Psoas muscle (tissue), 8 donors: ENCODE measurements around the gene PIK3CG. TPM values are rescaled to one million over a fixed set of nuclear protein-coding genes. Genes with fewer than 3 reads are reported as not detected.
A peak's percentile ranks its signal among the peaks of the same experiment; 100 is the strongest.

ENCODE experiments used
- ATAC-seq, 4 donors: fragments of 200-7000 bp; cut with Tn5 transposase; one replicate each; pipeline ENCODE4 v1.9.1; 2020; ENCODE audit warnings: moderate library complexity in 3 of 4, mild to moderate bottlenecking in 2 of 4
- DNase-seq, 2 donors: peaks; one replicate each; pipeline ENCODE4 v3.0.0-alpha.2; 2020
- H3K27ac ChIP-seq: fragments of 200-600 bp; one replicate; pipeline ENCODE4 v1.8.0; 2022
- H3K27me3 ChIP-seq, 3 donors: fragments of 200-600 bp in 1 of 3; one replicate each; pipeline versions ENCODE4 v1.6.1 to v1.8.0; 2013 to 2022; ENCODE audit warnings: low read length in 2 of 3, mild to moderate bottlenecking in 2 of 3, moderate library complexity in 1 of 3; ENCODE audit not compliant: insufficient read depth in 3 of 3
- H3K36me3 ChIP-seq, 2 donors: fragments of 200-600 bp in 1 of 2; one replicate each; pipeline versions ENCODE4 v1.6.1 to v1.8.0; 2013 to 2022; ENCODE audit warnings: low read depth in 1 of 2, mild to moderate bottlenecking in 1 of 2, moderate library complexity in 1 of 2; ENCODE audit not compliant: insufficient read depth in 1 of 2
- H3K4me1 ChIP-seq: fragments of 200-600 bp; one replicate; pipeline ENCODE4 v1.8.0; 2022
- H3K4me3 ChIP-seq: fragments of 200-600 bp; one replicate; pipeline ENCODE4 v1.8.0; 2022; ENCODE audit warnings: mild to moderate bottlenecking
- H3K9me3 ChIP-seq: fragments of 200-600 bp; one replicate; pipeline ENCODE4 v1.8.0; 2022
- WGBS, 3 donors: extraction: QIAGEN DNeasy Blood & Tissue Kit; methylation state at CpG; one replicate each; pipeline versions ENCODE4 v1.1.6 to v1.1.7; 2013; 5-methylcytosine and 5-hydroxymethylcytosine counted together
- intact Hi-C, 2 donors: fragments of 100-400 bp; cut with DNase I; formaldehyde crosslinking; loops; one replicate each; pipeline versions ENCODE4 v1.11.0 to v1.14.2; 2022
- long read RNA-seq, 2 donors: library from polyadenylated mRNA; unstranded; transcript quantifications; one replicate each; pipeline ENCODE4 v2.0.0, GENCODE V29; 2021
- polyA plus RNA-seq, 3 donors: library from polyadenylated mRNA; stranded (reverse); fragments of 200-250 nt; gene quantifications; one replicate each; pipeline ENCODE4 v1.2.3, GENCODE V29; 2013
- total RNA-seq, 4 donors: library from RNA; stranded (reverse); fragmentation: NEBNext Ultra II Directional in 2 of 4; extraction: Animal tissue kit (Norgen Biotek cat#: 25700) in 2 of 4; gene quantifications; one replicate each; pipeline versions ENCODE4 v1.2.1 to v1.2.4, GENCODE V29; 2021 to 2023
- TF ChIP-seq, protein P1 (sequence below): fragments of 200-600 bp; IDR thresholded peaks from one replicate; pipeline ENCODE4 v1.8.0; 2022; ENCODE audit warnings: antibody characterized with exemption
- donor health status: healthy with polysubstance abuse.
- donor health status: DM: no; HTN: no; CAD: no; lungs with moderate emphysema.
- donor health status: Bipolar disorder and iron deficiency.
- donor health status: healthy.
- donor health status: DM: yes; HTN: yes; CAD: no.
- donor health status: DM: no; HTN: no; CAD: no.
- donor health status: DM: no; HTN: no; CAD: no.
- donor health status: DM: yes; HTN: yes; CAD: no.

PIK3CG gene
- total RNA-seq (1 to 10 TPM in 3 of 4 donors, under 1 TPM in 1; 0.74 to 1.6 (median 1.2) TPM), polyA plus RNA-seq (under 1 TPM; 0.13 to 0.18 (median 0.16) TPM)
- long read RNA-seq, donor 1 = 0 reads
- long read RNA-seq, donor 2 = 0 reads

- TF ChIP-seq, protein P1, sequence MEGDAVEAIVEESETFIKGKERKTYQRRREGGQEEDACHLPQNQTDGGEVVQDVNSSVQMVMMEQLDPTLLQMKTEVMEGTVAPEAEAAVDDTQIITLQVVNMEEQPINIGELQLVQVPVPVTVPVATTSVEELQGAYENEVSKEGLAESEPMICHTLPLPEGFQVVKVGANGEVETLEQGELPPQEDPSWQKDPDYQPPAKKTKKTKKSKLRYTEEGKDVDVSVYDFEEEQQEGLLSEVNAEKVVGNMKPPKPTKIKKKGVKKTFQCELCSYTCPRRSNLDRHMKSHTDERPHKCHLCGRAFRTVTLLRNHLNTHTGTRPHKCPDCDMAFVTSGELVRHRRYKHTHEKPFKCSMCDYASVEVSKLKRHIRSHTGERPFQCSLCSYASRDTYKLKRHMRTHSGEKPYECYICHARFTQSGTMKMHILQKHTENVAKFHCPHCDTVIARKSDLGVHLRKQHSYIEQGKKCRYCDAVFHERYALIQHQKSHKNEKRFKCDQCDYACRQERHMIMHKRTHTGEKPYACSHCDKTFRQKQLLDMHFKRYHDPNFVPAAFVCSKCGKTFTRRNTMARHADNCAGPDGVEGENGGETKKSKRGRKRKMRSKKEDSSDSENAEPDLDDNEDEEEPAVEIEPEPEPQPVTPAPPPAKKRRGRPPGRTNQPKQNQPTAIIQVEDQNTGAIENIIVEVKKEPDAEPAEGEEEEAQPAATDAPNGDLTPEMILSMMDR = no peak
- Histone ChIP-seq H3K9me3 (no peaks in the 10 kb centered on the region), H3K4me1 (no peaks in the 10 kb centered on the region), H3K4me3 (peak within 1 kb of the TSS; percentile 49), H3K36me3 (no peaks in the 10 kb centered on the region), H3K27me3 (no peaks in the 10 kb centered on the region), H3K27ac (no peak within 1 kb of the TSS)
- intact Hi-C loops = no loop called here
- ATAC-seq (peak in 1 of 4 donors; percentile 50), DNase-seq (no peak)
- WGBS, 3 donors = 58 to 73% (median 66%) methylated on average over 13 of the region's 13 CpGs
Measured at GRCh38 chr7:106865130-106866041, at the start of gene PIK3CG. Gene PIK3CG, plus strand, starts transcription at chr7:106865282. Its CDS starts 2,280 bp downstream, at chr7:106867562.

DNA sequence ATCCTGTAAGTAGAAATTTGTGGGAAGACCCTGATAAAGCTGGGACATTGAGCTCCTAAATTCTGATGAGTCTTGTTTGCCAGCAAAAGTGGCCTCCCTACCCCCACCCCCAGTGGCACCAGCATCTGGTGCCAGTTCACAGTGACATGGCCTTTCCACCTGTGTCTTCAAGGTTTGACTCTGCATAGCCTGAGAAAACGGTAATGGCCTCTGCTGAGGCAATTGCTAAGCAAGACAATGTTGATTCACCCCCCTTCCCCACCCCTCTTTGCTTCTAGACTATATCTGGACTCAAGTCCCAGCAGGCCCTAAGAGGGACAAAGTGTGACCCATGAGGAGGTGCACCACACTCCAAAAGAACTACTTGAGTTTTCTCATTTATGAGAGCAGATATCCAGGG, 48.0 kb upstream of the PIK3CG start:
- ATAC-seq (no peak), DNase-seq (no peak)
- no peaks in the 10 kb centered on the region for H3K4me1 ChIP-seq
- TF ChIP-seq, protein P1 = no peak
- no peaks in the 10 kb centered on the region for H3K9me3 ChIP-seq
- H3K27me3 ChIP-seq = no peaks in the 10 kb centered on the region
- H3K4me3 ChIP-seq = no peak overlapping the region
- intact Hi-C loops = no loop called here
- 64 to 77% (median 64%) methylated on average over 1 of the region's 1 CpG for WGBS, 3 donors
- no peak overlapping the region for H3K27ac ChIP-seq
- no peaks in the 10 kb centered on the region for H3K36me3 ChIP-seq

- no peak for ATAC-seq
- intact Hi-C loops = no loop called here
- 0 to 85% (median 46%) methylated on average over 1 of the region's 1 CpG for WGBS, 3 donors
- TF ChIP-seq, protein P1 = no peak
- DNase-seq = no peak
- no peaks in the 10 kb centered on the region for H3K27me3 ChIP-seq
- no peaks in the 10 kb centered on the region for H3K36me3 ChIP-seq
- H3K4me3 ChIP-seq = no peak overlapping the region
- no peak overlapping the region for H3K27ac ChIP-seq
- H3K9me3 ChIP-seq = no peaks in the 10 kb centered on the region
- H3K4me1 ChIP-seq = no peaks in the 10 kb centered on the region
Measured at GRCh38 chr7:106818736-106819135, 46.3 kb upstream of the PIK3CG start.

GRCh38 chr7:106819546-106819945, 45.5 kb upstream of the PIK3CG start:
- H3K4me1 ChIP-seq = no peaks in the 10 kb centered on the region
- ATAC-seq = no peak
- no peak overlapping the region for H3K27ac ChIP-seq
- H3K4me3 ChIP-seq = no peak overlapping the region
- H3K9me3 ChIP-seq = no peaks in the 10 kb centered on the region
- intact Hi-C loops = no loop called here
- no peaks in the 10 kb centered on the region for H3K27me3 ChIP-seq
- TF ChIP-seq, protein P1 = no peak
- H3K36me3 ChIP-seq = no peaks in the 10 kb centered on the region
- DNase-seq = no peak
